SKM-1 treated with dmso at 0.1 percent for 144 hours (cell line): ENCODE measurements around the gene TRIOBP.
"Not testable (repeated sequence)": the region's sequence is repeated elsewhere in the genome, so short reads cannot be mapped to it uniquely, and the experiment has no call there.

Source experiments
- DNase-seq: peaks from one replicate; lab custom pipeline; 2025; ENCODE audit not compliant: unreplicated experiment; lab: John Stamatoyannopoulos, UW

TRIOBP gene

GRCh38 chr22:37717746-37718305 is 21.0 kb downstream of the TRIOBP start:
- DNase-seq = not testable (repeated sequence)

GRCh38 chr22:37725551-37726240 is 28.8 kb downstream of the TRIOBP start:
- no peak for DNase-seq

- DNase-seq = peak; percentile 26
These were observed 29.5 kb downstream of the TRIOBP start for GRCh38 chr22:37726241-37726887.

- DNase-seq = no peak
These were observed 31.8 kb downstream of the TRIOBP start for GRCh38 chr22:37728620-37729019.

GRCh38 chr22:37731804-37732471 is 35.1 kb downstream of the TRIOBP start:
- peak; percentile 67 for DNase-seq

DNA sequence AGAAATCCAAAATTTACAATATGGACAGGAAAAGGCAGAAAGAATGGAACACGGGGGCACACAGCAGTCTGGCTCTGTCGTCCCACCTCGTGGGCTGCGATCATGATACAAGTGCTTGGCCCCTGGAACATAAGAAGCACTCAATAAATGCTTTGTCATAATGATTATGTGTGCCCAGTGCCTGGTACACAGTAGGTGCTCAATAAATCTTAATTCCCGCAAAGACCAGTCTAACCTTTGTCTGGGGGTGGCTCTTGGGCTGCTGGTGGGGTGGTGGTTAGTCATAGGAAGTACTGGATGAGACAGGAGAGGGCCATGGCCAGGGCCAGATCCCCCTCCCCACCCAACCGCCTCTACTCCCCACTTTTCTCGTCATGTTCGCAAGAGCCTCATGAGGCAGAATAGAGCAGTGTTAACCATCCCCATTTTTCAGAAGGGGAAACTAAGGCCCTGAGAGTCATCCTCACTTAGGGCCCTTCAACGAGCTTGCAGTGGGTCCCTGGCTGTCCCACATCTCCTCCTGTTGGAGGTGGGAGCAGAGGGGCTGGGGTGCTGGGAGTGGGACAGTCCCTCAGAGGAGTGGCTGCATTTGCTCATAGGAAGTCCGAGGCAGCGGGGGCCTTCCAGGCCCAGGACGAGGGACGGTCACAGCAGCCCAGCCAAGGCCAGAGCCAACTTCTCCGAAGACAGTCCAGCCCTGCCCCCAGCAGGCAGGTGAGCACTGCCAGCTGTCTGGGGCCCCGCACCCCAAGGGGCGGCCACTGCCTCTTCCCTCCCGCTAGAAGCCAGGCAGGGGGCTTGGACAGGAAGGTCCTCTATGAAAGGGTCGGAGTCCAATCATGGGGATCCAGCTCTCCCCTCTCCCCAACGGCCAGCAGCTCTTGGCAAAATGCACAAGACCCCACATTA is 36.1 kb downstream of the TRIOBP start:
- DNase-seq = no peak

- no peak for DNase-seq
These were observed 37.0 kb downstream of the TRIOBP start for GRCh38 chr22:37733625-37734401.

DNA sequence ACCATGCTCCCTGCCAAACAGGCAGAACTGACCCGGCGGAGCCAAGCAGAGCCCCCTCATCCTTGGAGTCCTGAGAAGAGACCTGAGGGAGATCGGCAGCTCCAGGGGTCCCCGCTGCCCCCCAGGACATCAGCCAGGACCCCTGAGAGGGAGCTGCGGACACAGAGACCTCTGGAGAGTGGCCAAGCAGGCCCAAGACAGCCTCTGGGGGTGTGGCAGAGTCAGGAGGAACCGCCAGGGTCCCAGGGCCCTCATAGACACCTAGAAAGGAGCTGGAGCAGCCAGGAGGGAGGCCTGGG is 37.5 kb downstream of the TRIOBP start:
- no peak for DNase-seq

GRCh38 chr22:37734964-37735451 is 38.2 kb downstream of the TRIOBP start:
- DNase-seq = no peak

GRCh38 chr22:37739035-37739434 is 42.2 kb downstream of the TRIOBP start:
- no peak for DNase-seq

DNA sequence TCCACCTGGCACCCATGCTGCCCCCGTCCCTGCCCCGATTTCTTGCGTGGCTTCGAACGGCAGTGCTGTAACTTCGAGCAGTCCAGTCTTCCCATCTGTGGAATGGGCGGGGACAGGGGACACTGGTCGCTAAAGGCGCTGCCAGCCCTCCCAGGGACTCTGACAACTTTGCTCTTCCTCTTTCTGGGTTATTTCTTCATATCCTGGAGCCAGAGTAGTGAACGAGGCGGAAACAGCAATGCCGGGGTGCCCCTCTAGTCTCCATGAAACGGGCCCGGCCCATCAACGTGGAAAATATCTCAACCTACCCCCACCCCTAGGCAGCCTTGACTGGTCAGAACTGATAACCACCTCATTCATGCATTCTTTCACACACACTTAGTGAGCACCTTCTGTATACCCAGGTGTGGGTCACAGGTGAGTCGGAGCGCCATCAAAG is 42.8 kb downstream of the TRIOBP start:
- DNase-seq = peak; percentile 96

DNA sequence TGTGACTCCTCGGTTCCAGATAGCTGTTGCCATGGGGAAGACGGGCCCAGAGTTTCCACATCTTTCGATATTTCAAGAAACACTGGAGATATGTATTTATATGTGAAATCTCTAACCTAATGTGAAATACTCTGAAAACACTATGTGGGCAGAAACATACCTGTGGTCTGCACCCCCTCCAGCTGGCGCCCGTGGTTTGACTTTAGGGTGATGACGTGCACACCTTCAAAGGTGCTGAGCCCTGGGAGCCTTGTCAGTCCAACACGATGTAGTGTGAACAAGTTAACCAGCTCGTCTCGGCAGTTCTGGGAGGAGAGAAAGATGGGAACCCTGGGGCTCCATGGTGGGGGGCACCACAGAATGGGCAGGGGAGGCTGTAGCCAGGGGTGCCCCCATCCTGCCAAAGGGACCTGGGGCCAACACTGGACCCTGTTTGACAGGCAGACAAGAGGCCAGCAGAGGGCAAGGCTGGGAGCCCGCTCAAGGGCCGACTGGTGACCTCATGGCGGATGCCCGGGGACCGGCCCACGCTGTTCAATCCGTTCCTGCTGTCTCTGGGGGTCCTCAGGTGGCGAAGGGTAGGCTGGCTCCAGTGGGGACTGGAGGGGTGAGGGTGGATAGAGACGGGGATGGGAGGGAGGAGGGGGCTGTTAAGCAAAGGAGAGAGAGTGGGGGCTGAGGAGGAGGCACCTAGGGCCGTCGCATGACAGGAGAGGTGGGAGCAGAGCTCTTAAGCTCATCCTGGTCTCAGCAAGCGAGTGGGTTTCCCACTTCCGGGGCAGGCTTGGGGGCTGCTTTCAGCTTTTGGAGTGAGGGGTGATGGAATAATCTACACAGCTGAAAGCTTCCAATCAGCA is 43.8 kb downstream of the TRIOBP start:
- no peak for DNase-seq

DNA sequence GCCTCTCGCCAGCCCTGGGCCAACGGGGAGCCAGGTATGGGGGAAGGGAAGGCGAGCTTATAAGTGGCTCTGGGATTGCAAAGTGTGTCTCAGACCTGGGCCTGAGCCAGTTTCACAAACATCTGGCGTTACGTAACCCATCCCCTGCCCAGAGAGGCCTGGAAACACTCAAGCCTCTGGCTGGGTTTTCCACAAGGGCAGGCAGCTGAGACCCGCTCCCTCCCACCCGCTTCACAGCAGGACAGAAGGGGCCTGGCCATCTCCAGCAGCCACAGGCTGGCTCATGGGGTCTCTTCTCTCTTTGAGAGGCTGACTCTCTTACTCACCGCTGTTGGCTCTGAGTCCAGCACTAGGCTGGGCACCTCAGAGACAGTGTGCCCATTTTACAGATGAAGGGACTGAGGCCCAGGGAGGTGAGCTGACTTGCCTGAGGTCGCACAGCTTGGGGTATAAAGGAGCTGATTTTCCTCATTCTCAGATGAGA is 44.5 kb downstream of the TRIOBP start:
- DNase-seq = peak; percentile 87

GRCh38 chr22:37742376-37743171 is 45.7 kb downstream of the TRIOBP start:
- DNase-seq = peak; percentile 24

GRCh38 chr22:37744589-37744988 is 47.7 kb downstream of the TRIOBP start:
- no peak for DNase-seq

GRCh38 chr22:37745548-37746365 is 48.9 kb downstream of the TRIOBP start:
- peak; percentile 80 for DNase-seq

GRCh38 chr22:37746366-37747079 is 49.7 kb downstream of the TRIOBP start:
- no peak for DNase-seq
